ENCODE results near the gene SPIN1. TPM values are rescaled to one million over a fixed set of nuclear protein-coding genes. Genes with fewer than 3 reads are reported as not detected.

Gene SPIN1
- total RNA-seq, 4 donors from 2014 or later: 5.5 to 11.9 (median 6.6) TPM

DNA sequence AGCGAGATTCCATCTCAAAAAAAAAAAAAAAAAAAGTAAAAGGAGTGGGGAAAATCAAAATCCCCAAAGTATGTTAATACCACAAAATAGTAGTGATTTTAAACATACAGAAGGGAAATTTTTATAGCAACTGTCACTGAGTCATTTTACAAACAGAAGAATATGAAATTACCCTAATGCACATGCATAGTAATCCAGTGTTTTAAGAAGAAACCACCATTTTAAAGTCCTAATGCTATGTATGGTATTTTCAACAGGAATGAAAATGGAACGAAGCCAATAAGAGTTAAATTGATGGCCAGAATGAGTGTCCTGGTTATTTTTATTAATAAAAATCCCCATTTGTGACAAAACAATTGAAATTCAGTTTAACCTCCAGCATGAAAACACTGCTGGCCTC is 120.1 kb downstream of the SPIN1 start:
- Histone ChIP-seq H3K4me1 (no peaks in the 10 kb centered on the region), H3K4me3 (no peak overlapping the region), H3K9me3 (no peaks in the 10 kb centered on the region), H3K36me3 (no peaks in the 10 kb centered on the region), H3K27me3 (no peaks in the 10 kb centered on the region), H3K27ac (no peak overlapping the region)
- no peak for DNase-seq
- TF ChIP-seq POLR2A (IDR thresholded peaks at IDR 0.05): no peak
- TF ChIP-seq, protein P1, sequence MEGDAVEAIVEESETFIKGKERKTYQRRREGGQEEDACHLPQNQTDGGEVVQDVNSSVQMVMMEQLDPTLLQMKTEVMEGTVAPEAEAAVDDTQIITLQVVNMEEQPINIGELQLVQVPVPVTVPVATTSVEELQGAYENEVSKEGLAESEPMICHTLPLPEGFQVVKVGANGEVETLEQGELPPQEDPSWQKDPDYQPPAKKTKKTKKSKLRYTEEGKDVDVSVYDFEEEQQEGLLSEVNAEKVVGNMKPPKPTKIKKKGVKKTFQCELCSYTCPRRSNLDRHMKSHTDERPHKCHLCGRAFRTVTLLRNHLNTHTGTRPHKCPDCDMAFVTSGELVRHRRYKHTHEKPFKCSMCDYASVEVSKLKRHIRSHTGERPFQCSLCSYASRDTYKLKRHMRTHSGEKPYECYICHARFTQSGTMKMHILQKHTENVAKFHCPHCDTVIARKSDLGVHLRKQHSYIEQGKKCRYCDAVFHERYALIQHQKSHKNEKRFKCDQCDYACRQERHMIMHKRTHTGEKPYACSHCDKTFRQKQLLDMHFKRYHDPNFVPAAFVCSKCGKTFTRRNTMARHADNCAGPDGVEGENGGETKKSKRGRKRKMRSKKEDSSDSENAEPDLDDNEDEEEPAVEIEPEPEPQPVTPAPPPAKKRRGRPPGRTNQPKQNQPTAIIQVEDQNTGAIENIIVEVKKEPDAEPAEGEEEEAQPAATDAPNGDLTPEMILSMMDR (IDR thresholded peaks at IDR 0.05 in 4 of 5, conservative IDR thresholded peaks at IDR 0.05 in 1 of 5): no peak
- in situ Hi-C loops (cut with MboI; ENCODE audit: low sequenced_read_pairs in 4 of 4): no loop called here
- intact Hi-C loops (cut with DNase I; ENCODE audit: low total_unique reads): no loop called here
- ATAC-seq: no peak

DNA sequence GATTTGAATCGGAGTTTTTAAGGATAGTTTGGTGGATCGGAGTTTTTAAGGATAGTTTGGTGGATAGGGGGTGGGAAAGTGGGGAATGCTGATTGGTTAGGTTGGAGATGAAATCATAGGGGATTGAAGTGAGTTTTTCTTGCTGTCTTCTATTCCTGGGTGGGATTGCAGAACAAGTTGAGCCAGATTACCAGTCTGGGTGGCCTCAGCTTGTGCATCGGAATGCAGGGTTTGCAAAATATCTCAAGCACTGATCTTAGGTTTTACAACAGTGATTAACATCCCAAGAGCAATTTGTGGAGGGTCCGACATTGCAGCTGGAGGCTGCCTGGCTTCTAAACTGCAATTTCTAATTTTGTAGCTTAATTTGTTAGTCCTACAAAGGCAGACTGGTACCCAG is 123.7 kb downstream of the SPIN1 start:
- H3K4me1 ChIP-seq: no peaks in the 10 kb centered on the region
- H3K27me3 ChIP-seq: no peaks in the 10 kb centered on the region
- TF ChIP-seq, protein P1 (IDR thresholded peaks at IDR 0.05 in 4 of 5, conservative IDR thresholded peaks at IDR 0.05 in 1 of 5): no peak
- TF ChIP-seq POLR2A (IDR thresholded peaks at IDR 0.05): no peak
- ATAC-seq (no peak), DNase-seq (no peak)
- intact Hi-C loops (cut with DNase I; ENCODE audit: low total_unique reads): no loop called here
- no peaks in the 10 kb centered on the region for H3K36me3 ChIP-seq
- in situ Hi-C loops (cut with MboI; ENCODE audit: low sequenced_read_pairs in 4 of 4): no loop called here
- no peak overlapping the region for H3K27ac ChIP-seq
- H3K9me3 ChIP-seq: no peaks in the 10 kb centered on the region
- no peak overlapping the region for H3K4me3 ChIP-seq

DNA sequence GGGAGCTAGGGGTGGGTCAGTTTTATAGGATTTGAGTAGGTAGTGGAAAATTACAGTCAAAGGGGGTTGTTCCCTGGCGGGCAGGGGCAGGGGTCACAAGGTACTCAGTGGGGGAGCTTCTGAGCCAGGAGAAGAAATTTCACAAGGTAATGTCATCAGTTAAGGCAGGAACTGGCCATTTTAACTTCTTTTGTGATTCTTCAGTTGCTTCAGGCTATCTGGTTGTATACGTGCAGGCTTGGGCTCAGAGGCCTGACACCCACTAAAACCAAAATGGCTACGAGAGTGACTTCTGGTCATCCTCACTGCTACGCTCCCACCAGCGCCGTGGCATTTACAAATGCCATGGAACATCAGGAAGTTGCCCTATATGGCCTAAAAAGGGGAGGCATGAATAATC is 126.0 kb downstream of the SPIN1 start:
- Histone ChIP-seq H3K4me1 (no peaks in the 10 kb centered on the region), H3K27ac (no peak overlapping the region), H3K27me3 (no peaks in the 10 kb centered on the region), H3K36me3 (no peaks in the 10 kb centered on the region), H3K4me3 (no peak overlapping the region), H3K9me3 (no peaks in the 10 kb centered on the region)
- DNase-seq: no peak
- no peak for TF ChIP-seq POLR2A (IDR thresholded peaks at IDR 0.05)
- TF ChIP-seq, protein P1 (IDR thresholded peaks at IDR 0.05 in 4 of 5, conservative IDR thresholded peaks at IDR 0.05 in 1 of 5): no peak
- no peak for ATAC-seq
- intact Hi-C loops (cut with DNase I; ENCODE audit: low total_unique reads): no loop called here
- in situ Hi-C loops (cut with MboI; ENCODE audit: low sequenced_read_pairs in 4 of 4): no loop called here

DNA sequence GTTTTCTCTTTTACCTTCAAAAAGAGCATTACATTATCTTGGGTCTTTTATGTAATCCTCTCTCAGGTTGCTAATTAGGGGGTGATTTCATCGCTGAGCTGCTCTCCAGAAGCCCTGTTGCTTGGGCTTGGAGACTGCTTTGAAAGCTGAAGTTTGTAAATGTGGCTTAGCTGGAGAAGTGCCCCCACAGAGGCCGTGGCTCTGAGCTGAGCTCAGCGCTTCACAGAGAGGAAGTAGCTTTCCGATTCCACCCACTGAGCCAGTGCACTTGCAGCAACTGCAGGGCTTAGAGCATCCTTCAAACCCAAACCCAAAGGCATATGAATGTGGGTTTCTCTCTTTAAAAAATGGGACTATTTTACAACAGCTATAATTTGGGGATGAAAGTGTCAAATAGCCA is 133.1 kb downstream of the SPIN1 start:
- no peaks in the 10 kb centered on the region for H3K4me1 ChIP-seq
- TF ChIP-seq, protein P1 (IDR thresholded peaks at IDR 0.05 in 4 of 5, conservative IDR thresholded peaks at IDR 0.05 in 1 of 5): no peak
- no peak for TF ChIP-seq POLR2A (IDR thresholded peaks at IDR 0.05)
- intact Hi-C loops (cut with DNase I; ENCODE audit: low total_unique reads): no loop called here
- ATAC-seq (no peak), DNase-seq (no peak)
- no peak overlapping the region for H3K27ac ChIP-seq
- H3K4me3 ChIP-seq: no peak overlapping the region
- no peaks in the 10 kb centered on the region for H3K9me3 ChIP-seq
- in situ Hi-C loops (cut with MboI; ENCODE audit: low sequenced_read_pairs in 4 of 4): no loop called here
- H3K36me3 ChIP-seq: no peaks in the 10 kb centered on the region
- no peaks in the 10 kb centered on the region for H3K27me3 ChIP-seq

DNA sequence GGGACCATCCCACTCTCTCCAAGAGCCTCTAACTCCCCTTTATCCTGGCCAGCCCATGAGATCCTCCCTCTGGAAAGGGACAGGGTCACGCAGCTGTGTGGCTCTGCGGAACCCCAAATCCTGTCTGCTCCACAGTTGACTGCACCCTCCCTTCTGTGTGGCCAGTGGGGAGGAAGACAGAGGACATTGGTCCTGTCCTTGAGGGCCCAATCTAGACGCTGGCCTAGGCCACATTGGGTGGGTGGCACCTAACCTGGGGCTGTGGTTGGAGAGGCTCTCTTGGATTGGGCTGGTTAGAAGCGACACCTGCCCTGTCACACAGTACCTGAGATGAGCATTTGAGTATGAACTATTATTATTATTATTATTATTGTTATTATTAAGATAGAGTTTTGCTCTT is 134.1 kb downstream of the SPIN1 start:
- in situ Hi-C loops (cut with MboI; ENCODE audit: low sequenced_read_pairs in 4 of 4): no loop called here
- ATAC-seq: no peak
- H3K36me3 ChIP-seq: no peaks in the 10 kb centered on the region
- intact Hi-C loops (cut with DNase I; ENCODE audit: low total_unique reads): no loop called here
- no peak overlapping the region for H3K27ac ChIP-seq
- H3K4me1 ChIP-seq: no peaks in the 10 kb centered on the region
- no peaks in the 10 kb centered on the region for H3K9me3 ChIP-seq
- no peak overlapping the region for H3K4me3 ChIP-seq
- no peaks in the 10 kb centered on the region for H3K27me3 ChIP-seq
- TF ChIP-seq POLR2A (IDR thresholded peaks at IDR 0.05): no peak
- TF ChIP-seq, protein P1 (IDR thresholded peaks at IDR 0.05 in 4 of 5, conservative IDR thresholded peaks at IDR 0.05 in 1 of 5): no peak
- DNase-seq: no peak

Data from gastrocnemius medialis (tissue), 4 donors.